Keratinocyte (primary cell): ENCODE results near the gene C10orf90. TPM values are rescaled to one million over a fixed set of nuclear protein-coding genes. Genes with fewer than 3 reads are reported as not detected.

Source experiments
- DNase-seq: peaks from one replicate; pipeline ENCODE4 v3.0.0-alpha.2; 2011; ENCODE audit warnings: low read depth, missing footprints, low spot score
- FAIRE-seq: peaks from 2 replicates; lab custom pipeline; 2011; peaks lifted over from hg19 to GRCh38; lab: Jason Lieb, UNC
- H2AFZ ChIP-seq: 2 replicates; pipeline ENCODE4 v1.6.0; 2012; ENCODE audit warnings: low read length, control low read depth, inconsistent platforms; ENCODE audit not compliant: control insufficient read depth
- H3K27ac ChIP-seq: 2 replicates; pipeline ENCODE4 v1.5.1; 2011; ENCODE audit warnings: low read length; ENCODE audit not compliant: control insufficient read depth, insufficient read depth
- H3K27me3 ChIP-seq: 3 replicates; pipeline ENCODE4 v1.6.0; 2011; ENCODE audit warnings: low read length; ENCODE audit not compliant: control insufficient read depth, insufficient read depth; ENCODE audit errors: extremely low read depth
- H3K36me3 ChIP-seq, 2 experiments: 2 replicates in 1 of 2; 3 replicates in 1 of 2; pipeline ENCODE4 v1.5.1; 2011; ENCODE audit warnings: low read length in 2 of 2, mild to moderate bottlenecking in 1 of 2; ENCODE audit not compliant: control insufficient read depth in 2 of 2, insufficient read depth in 2 of 2; ENCODE audit errors: extremely low read depth in 1 of 2
- H3K4me1 ChIP-seq: 3 replicates; pipeline ENCODE4 v1.5.1; 2011; ENCODE audit warnings: low read length; ENCODE audit not compliant: control insufficient read depth, insufficient read depth; ENCODE audit errors: extremely low read depth
- H3K4me2 ChIP-seq: 3 replicates; pipeline ENCODE4 v1.6.0; 2011; ENCODE audit warnings: low read depth, low read length; ENCODE audit not compliant: control insufficient read depth, insufficient read depth; ENCODE audit errors: extremely low read depth
- H3K4me3 ChIP-seq, 3 experiments: fragments of 200-600 bp in 1 of 3; sonication (generic) in 1 of 3; 2 replicates in 2 of 3; 3 replicates in 1 of 3; pipeline ENCODE4 v1.5.1; 2011 to 2016; ENCODE audit warnings: low read length in 3 of 3, mild to moderate bottlenecking in 3 of 3, control low read depth in 2 of 3, inconsistent platforms in 1 of 3, low read depth in 1 of 3, mixed read lengths in 1 of 3, mixed run types in 1 of 3, moderate library complexity in 1 of 3; ENCODE audit not compliant: control insufficient read depth in 2 of 3, insufficient read depth in 2 of 3; ENCODE audit errors: extremely low read depth in 1 of 3
- H3K79me2 ChIP-seq: 2 replicates; pipeline ENCODE4 v1.6.0; 2012; ENCODE audit warnings: low read length; ENCODE audit not compliant: control insufficient read depth, insufficient read depth
- H3K9ac ChIP-seq: 3 replicates; pipeline ENCODE4 v1.6.0; 2011; ENCODE audit warnings: low read length; ENCODE audit not compliant: control insufficient read depth, insufficient read depth; ENCODE audit errors: extremely low read depth
- H3K9me1 ChIP-seq: 3 replicates; pipeline ENCODE4 v1.6.0; 2011; ENCODE audit warnings: low read length; ENCODE audit not compliant: control insufficient read depth, insufficient read depth; ENCODE audit errors: extremely low read depth
- H3K9me3 ChIP-seq: 2 replicates; pipeline ENCODE4 v1.5.1; 2012; ENCODE audit warnings: low read depth, low read length; ENCODE audit not compliant: control insufficient read depth
- H4K20me1 ChIP-seq: 3 replicates; pipeline ENCODE4 v1.6.0; 2011; ENCODE audit warnings: low read length; ENCODE audit not compliant: control insufficient read depth, insufficient read depth; ENCODE audit errors: extremely low read depth
- CTCF ChIP-seq, 3 experiments: IDR thresholded peaks in 1 of 3; conservative IDR thresholded peaks in 1 of 3; optimal IDR thresholded peaks in 1 of 3; 2 replicates in 2 of 3; 3 replicates in 1 of 3; pipeline versions ENCODE3 to v1.5.1; 2011; ENCODE audit warnings: low read length in 3 of 3, mild to moderate bottlenecking in 3 of 3, moderate library complexity in 2 of 3, control low read depth in 1 of 3, inconsistent platforms in 1 of 3; ENCODE audit not compliant: insufficient read depth in 2 of 3; ENCODE audit errors: extremely low read depth in 1 of 3
- EZH2 ChIP-seq: IDR thresholded peaks from one replicate; pipeline ENCODE4 v1.6.1; 2012; ENCODE audit warnings: inconsistent platforms, mild to moderate bottlenecking, low read length, moderate library complexity
- dilution Hi-C: fragments of 300-500 bp; cut with MboI; formaldehyde crosslinking; loops from one replicate; pipeline ENCODE4 v1.7.0; 2020; ENCODE audit warnings: low sequenced_read_pairs; ENCODE audit not compliant: extremely low pct_ligation_motif_present
- polyA plus RNA-seq, 5 experiments: library from polyadenylated mRNA; depleted of rRNA in 3 of 5; stranded (reverse) in 3 of 5; stranded (forward) in 1 of 5; unstranded in 1 of 5; fragments of >200 nt; gene quantifications; 1 replicate in 1 of 5; 2 replicates in 3 of 5; 3 replicates in 1 of 5; pipeline versions ENCODE4 v1.2.1 to v1.2.3, GENCODE V29; 2011 to 2012; ENCODE audit warnings: missing spikeins in 2 of 5, low read depth in 1 of 5, low replicate concordance in 1 of 5

Gene C10orf90
- polyA plus RNA-seq, 1 donor (not counting 4 experiments of a cell fraction or from before 2014, with no cell fraction given) = not detected

GRCh38 chr10:126392469-126392868 is 278.0 kb downstream of the C10orf90 start:
- Histone ChIP-seq H3K79me2 (no peaks in the 10 kb centered on the region), H3K4me3 (no peak overlapping the region), H4K20me1 (no peaks in the 10 kb centered on the region), H3K4me1 (no peaks in the 10 kb centered on the region), H3K9me1 (no peaks in the 10 kb centered on the region), H2AFZ (no peak overlapping the region), H3K27ac (no peak overlapping the region), H3K9ac (no peak overlapping the region), H3K9me3 (no peaks in the 10 kb centered on the region), H3K36me3 (no peaks in the 10 kb centered on the region), H3K27me3 (peaks cover 16% of the 10 kb centered on the region), H3K4me2 (no peak overlapping the region)
- FAIRE-seq = no peak
- dilution Hi-C loops = no loop called here
- no peak for DNase-seq
- TF ChIP-seq CTCF (optimal IDR thresholded peaks at IDR 0.05 in 1 of 3, IDR thresholded peaks at IDR 0.05 in 1 of 3, conservative IDR thresholded peaks at IDR 0.05 in 1 of 3; ENCODE audit: extremely low read depth in 1 of 3, insufficient read depth in 2 of 3, low read length in 3 of 3) (no peak), EZH2 (no peak)

GRCh38 chr10:126392068-126392467 is 278.4 kb downstream of the C10orf90 start:
- Histone ChIP-seq H3K9me3 (no peaks in the 10 kb centered on the region), H3K4me3 (no peak overlapping the region), H3K4me1 (peaks cover 3% of the 10 kb centered on the region), H3K9me1 (no peaks in the 10 kb centered on the region), H3K27ac (no peak overlapping the region), H3K9ac (no peak overlapping the region), H3K36me3 (no peaks in the 10 kb centered on the region), H2AFZ (no peak overlapping the region), H3K27me3 (peaks cover 20% of the 10 kb centered on the region), H3K4me2 (no peak overlapping the region), H4K20me1 (no peaks in the 10 kb centered on the region), H3K79me2 (no peaks in the 10 kb centered on the region)
- no peak for DNase-seq
- TF ChIP-seq EZH2 = no peak
- no peak for TF ChIP-seq CTCF (optimal IDR thresholded peaks at IDR 0.05 in 1 of 3, IDR thresholded peaks at IDR 0.05 in 1 of 3, conservative IDR thresholded peaks at IDR 0.05 in 1 of 3; ENCODE audit: extremely low read depth in 1 of 3, insufficient read depth in 2 of 3, low read length in 3 of 3)
- no peak for FAIRE-seq
- dilution Hi-C loops = no loop called here
